H9 (cell line): ENCODE results near the gene DAAM1. TPM values are rescaled to one million over a fixed set of nuclear protein-coding genes. Genes with fewer than 3 reads are reported as not detected.

ENCODE experiments used
- DNase-seq: peaks from one replicate; pipeline ENCODE4 v3.0.0-alpha.2; 2017
- H2AFZ ChIP-seq: one replicate; pipeline ENCODE4 v1.6.1; 2013; ENCODE audit warnings: mild to moderate bottlenecking, low read length, control low read depth, moderate library complexity
- H2AK5ac ChIP-seq: 2 replicates; pipeline ENCODE4 v1.6.1; 2013; ENCODE audit warnings: low read length, control low read depth, mixed read lengths; ENCODE audit not compliant: insufficient read length
- H2BK120ac ChIP-seq: one replicate; pipeline ENCODE4 v1.6.1; 2013; ENCODE audit warnings: low read depth, mild to moderate bottlenecking, low read length, control low read depth, inconsistent platforms; ENCODE audit not compliant: poor library complexity, severe bottlenecking
- H2BK12ac ChIP-seq: 2 replicates; pipeline ENCODE4 v1.6.1; 2013; ENCODE audit warnings: low read length, control low read depth, mixed read lengths, low read depth; ENCODE audit not compliant: insufficient read length
- H2BK15ac ChIP-seq: 2 replicates; pipeline ENCODE4 v1.6.1; 2013; ENCODE audit warnings: low read depth, low read length, control low read depth
- H2BK20ac ChIP-seq: one replicate; pipeline ENCODE4 v1.6.1; 2013; ENCODE audit warnings: low read depth, mild to moderate bottlenecking, low read length, control low read depth, inconsistent platforms; ENCODE audit not compliant: poor library complexity, severe bottlenecking
- H2BK5ac ChIP-seq: 2 replicates; pipeline ENCODE4 v1.6.1; 2013; ENCODE audit warnings: low read length, control low read depth, mixed read lengths; ENCODE audit not compliant: insufficient read length
- H3K14ac ChIP-seq: 2 replicates; pipeline ENCODE4 v1.6.1; 2013; ENCODE audit warnings: low read length, control low read depth; ENCODE audit not compliant: insufficient read depth
- H3K18ac ChIP-seq: 2 replicates; pipeline ENCODE4 v1.6.1; 2013; ENCODE audit warnings: low read depth, mild to moderate bottlenecking, mixed read lengths, low read length, control low read depth; ENCODE audit not compliant: insufficient read length
- H3K23ac ChIP-seq: 2 replicates; pipeline ENCODE4 v1.6.1; 2013; ENCODE audit warnings: low read length, control low read depth, mixed read lengths, low read depth; ENCODE audit not compliant: insufficient read length
- H3K23me2 ChIP-seq: 2 replicates; pipeline ENCODE4 v1.6.1; 2013; ENCODE audit warnings: low read depth, mild to moderate bottlenecking, mixed read lengths, low read length, control low read depth; ENCODE audit not compliant: insufficient read length, poor library complexity, severe bottlenecking
- H3K27ac ChIP-seq: 2 replicates; pipeline ENCODE4 v1.5.1; 2013; ENCODE audit warnings: low read length, control low read depth, mixed read lengths, low read depth; ENCODE audit not compliant: insufficient read length
- H3K27me3 ChIP-seq: 2 replicates; pipeline ENCODE4 v1.6.1; 2013; ENCODE audit warnings: low read length, control low read depth, inconsistent platforms; ENCODE audit not compliant: insufficient read depth
- H3K4ac ChIP-seq: 2 replicates; pipeline ENCODE4 v1.6.1; 2013; ENCODE audit warnings: low read depth, mild to moderate bottlenecking, control low read depth, inconsistent platforms, low read length, moderate library complexity
- H3K4me1 ChIP-seq: 2 replicates; pipeline ENCODE4 v1.6.1; 2013; ENCODE audit warnings: low read length, control low read depth, inconsistent platforms; ENCODE audit not compliant: insufficient read depth
- H3K4me2 ChIP-seq: 2 replicates; pipeline ENCODE4 v1.6.1; 2013; ENCODE audit warnings: low read length, control low read depth, mixed read lengths; ENCODE audit not compliant: insufficient read length, insufficient read depth
- H3K56ac ChIP-seq: 2 replicates; pipeline ENCODE4 v1.6.1; 2013; ENCODE audit warnings: low read depth, mild to moderate bottlenecking, mixed read lengths, low read length, control low read depth; ENCODE audit not compliant: insufficient read length
- H3K79me1 ChIP-seq: 2 replicates; pipeline ENCODE4 v1.6.1; 2013; ENCODE audit warnings: low read depth, mild to moderate bottlenecking, moderate library complexity, low read length, control low read depth, inconsistent platforms; ENCODE audit not compliant: insufficient read depth, poor library complexity, severe bottlenecking
- H3K79me2 ChIP-seq: 2 replicates; pipeline ENCODE4 v1.6.1; 2013; ENCODE audit warnings: low read length, control low read depth, inconsistent platforms; ENCODE audit not compliant: insufficient read depth
- H3K9ac ChIP-seq: 2 replicates; pipeline ENCODE4 v1.6.1; 2013; ENCODE audit warnings: low read length, control low read depth, mixed read lengths; ENCODE audit not compliant: insufficient read length; ENCODE audit errors: extremely low read depth
- H3K9me3 ChIP-seq: one replicate; pipeline ENCODE4 v1.6.1; 2013; ENCODE audit warnings: low read depth, low read length, inconsistent platforms; ENCODE audit not compliant: control insufficient read depth
- H3T11ph ChIP-seq: one replicate; pipeline ENCODE4 v1.6.1; 2013; ENCODE audit warnings: mild to moderate bottlenecking, low read length, control low read depth, inconsistent platforms
- H4K20me1 ChIP-seq: one replicate; pipeline ENCODE4 v1.6.1; 2013; ENCODE audit not compliant: control insufficient read depth, insufficient read length, insufficient read depth
- H4K5ac ChIP-seq: 2 replicates; pipeline ENCODE4 v1.6.1; 2013; ENCODE audit warnings: low read depth, mild to moderate bottlenecking, mixed read lengths, low read length, control low read depth; ENCODE audit not compliant: insufficient read length
- H4K8ac ChIP-seq: replicated peaks from 2 replicates; pipeline ENCODE4 v1.6.1; 2013; ENCODE audit warnings: low read length, control low read depth, mixed read lengths, low read depth; ENCODE audit not compliant: insufficient read length
- H4K91ac ChIP-seq: 2 replicates; pipeline ENCODE4 v1.6.1; 2013; ENCODE audit warnings: low read depth, mild to moderate bottlenecking, moderate library complexity, mixed read lengths, low read length, control low read depth; ENCODE audit not compliant: insufficient read length
- H3K27ac Mint-ChIP-seq, 3 experiments: 2 replicates in 2 of 3; 3 replicates in 1 of 3; pipeline ENCODE4 v1.8.0; 2020 to 2021; ENCODE audit warnings: mixed read lengths in 3 of 3, mild to moderate bottlenecking in 1 of 3, moderate library complexity in 1 of 3
- H3K27me3 Mint-ChIP-seq: 2 replicates; pipeline ENCODE4 v1.8.0; 2021; ENCODE audit warnings: low read depth, mild to moderate bottlenecking, moderate library complexity, mixed read lengths
- H3K36me3 Mint-ChIP-seq, 3 experiments: 2 replicates in 2 of 3; 3 replicates in 1 of 3; pipeline ENCODE4 v1.8.0; 2020 to 2021; ENCODE audit warnings: low read depth in 3 of 3, mixed read lengths in 3 of 3; ENCODE audit not compliant: insufficient read depth in 1 of 3
- H3K4me1 Mint-ChIP-seq, 2 experiments: 2 replicates each; pipeline ENCODE4 v1.8.0; 2020; ENCODE audit warnings: mixed read lengths in 2 of 2
- H3K4me3 Mint-ChIP-seq, 2 experiments: 2 replicates in 1 of 2; 3 replicates in 1 of 2; pipeline ENCODE4 v1.8.0; 2020 to 2021; ENCODE audit warnings: mild to moderate bottlenecking in 2 of 2, mixed read lengths in 2 of 2, moderate library complexity in 1 of 2
- H3K9me3 Mint-ChIP-seq, 2 experiments: 2 replicates in 1 of 2; 3 replicates in 1 of 2; pipeline ENCODE4 v1.8.0; 2020; ENCODE audit warnings: mild to moderate bottlenecking in 2 of 2, mixed read lengths in 2 of 2, moderate library complexity in 1 of 2
- CTCF ChIP-seq: fragments of 200-600 bp; sonication (generic); conservative IDR thresholded peaks from 3 replicates; pipeline ENCODE4 v1.8.0; 2021; ENCODE audit warnings: antibody characterized with exemption, mild to moderate bottlenecking
- total RNA-seq: library from RNA; stranded (reverse); gene quantifications from 2 replicates; pipeline ENCODE4 v1.2.1, GENCODE V29; 2021

Gene DAAM1
- total RNA-seq, 1 experiment from 2014 or later = 19.5 TPM

- Histone ChIP-seq H3K79me2 (no peaks in the 10 kb centered on the region), H3K9me3 (no peaks in the 10 kb centered on the region), H2BK12ac (no peak overlapping the region), H4K8ac (no peak overlapping the region), H3T11ph (no peak overlapping the region), H3K27me3 (no peaks in the 10 kb centered on the region), H2AK5ac (no peak overlapping the region), H3K56ac (no peak overlapping the region), H2BK5ac (no peak overlapping the region), H4K5ac (no peak overlapping the region), H3K4me1 (peaks cover 14% of the 10 kb centered on the region; the same call in 1 of the 2 replicates), H4K20me1 (no peaks in the 10 kb centered on the region), H3K23me2 (no peaks in the 10 kb centered on the region), H3K23ac (no peak overlapping the region), H2BK15ac (no peak overlapping the region), H4K91ac (no peak overlapping the region), H2BK20ac (no peak overlapping the region), H3K27ac (no peak overlapping the region), H2BK120ac (no peak overlapping the region), H3K79me1 (no peaks in the 10 kb centered on the region), H3K9ac (no peak overlapping the region), H3K4me2 (no peak overlapping the region), H2AFZ (no peak overlapping the region), H3K4ac (no peak overlapping the region), H3K18ac (no peak overlapping the region), H3K14ac (no peak overlapping the region)
- H3K27ac Mint-ChIP-seq = no peak overlapping the region
- H3K27me3 Mint-ChIP-seq = no peaks in the 10 kb centered on the region
- H3K36me3 Mint-ChIP-seq = peaks cover 5 to 9% (median 8%) of the 10 kb centered on the region in 3 experiments; a peak in 5 of 7 replicates
- no peaks in the 10 kb centered on the region for H3K9me3 Mint-ChIP-seq
- H3K4me3 Mint-ChIP-seq = no peak overlapping the region
- peaks cover 48 to 59% of the 10 kb centered on the region in 2 experiments for H3K4me1 Mint-ChIP-seq
- no peak for DNase-seq
- TF ChIP-seq CTCF = no peak
Observed at GRCh38 chr14:59336098-59336497, 147.6 kb downstream of the DAAM1 start.
